ENCODE results near the gene HNRNPA1.

Gene HNRNPA1

GRCh38 chr12:54240129-54240528 is 40.4 kb upstream of the HNRNPA1 start:
- Histone ChIP-seq H3K9me3 (ENCODE audit: severe bottlenecking) (no peaks in the 10 kb centered on the region), H3K4me1 (ENCODE audit: insufficient read depth, poor library complexity, severe bottlenecking) (peaks cover 5% of the 10 kb centered on the region), H3K27ac (ENCODE audit: poor library complexity, severe bottlenecking) (no peak overlapping the region), H3K4me3 (ENCODE audit: severe bottlenecking) (no peak overlapping the region), H3K36me3 (ENCODE audit: low read depth) (peaks cover 80% of the 10 kb centered on the region), H3K27me3 (ENCODE audit: insufficient read depth, poor library complexity, severe bottlenecking) (no peaks in the 10 kb centered on the region)
- TF ChIP-seq, protein P1, sequence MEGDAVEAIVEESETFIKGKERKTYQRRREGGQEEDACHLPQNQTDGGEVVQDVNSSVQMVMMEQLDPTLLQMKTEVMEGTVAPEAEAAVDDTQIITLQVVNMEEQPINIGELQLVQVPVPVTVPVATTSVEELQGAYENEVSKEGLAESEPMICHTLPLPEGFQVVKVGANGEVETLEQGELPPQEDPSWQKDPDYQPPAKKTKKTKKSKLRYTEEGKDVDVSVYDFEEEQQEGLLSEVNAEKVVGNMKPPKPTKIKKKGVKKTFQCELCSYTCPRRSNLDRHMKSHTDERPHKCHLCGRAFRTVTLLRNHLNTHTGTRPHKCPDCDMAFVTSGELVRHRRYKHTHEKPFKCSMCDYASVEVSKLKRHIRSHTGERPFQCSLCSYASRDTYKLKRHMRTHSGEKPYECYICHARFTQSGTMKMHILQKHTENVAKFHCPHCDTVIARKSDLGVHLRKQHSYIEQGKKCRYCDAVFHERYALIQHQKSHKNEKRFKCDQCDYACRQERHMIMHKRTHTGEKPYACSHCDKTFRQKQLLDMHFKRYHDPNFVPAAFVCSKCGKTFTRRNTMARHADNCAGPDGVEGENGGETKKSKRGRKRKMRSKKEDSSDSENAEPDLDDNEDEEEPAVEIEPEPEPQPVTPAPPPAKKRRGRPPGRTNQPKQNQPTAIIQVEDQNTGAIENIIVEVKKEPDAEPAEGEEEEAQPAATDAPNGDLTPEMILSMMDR (IDR thresholded peaks at IDR 0.05; ENCODE audit: poor library complexity, severe bottlenecking): no peak
- DNase-seq (ENCODE audit: low spot score) (no peak), ATAC-seq (ENCODE audit: low read depth) (no peak)

DNA sequence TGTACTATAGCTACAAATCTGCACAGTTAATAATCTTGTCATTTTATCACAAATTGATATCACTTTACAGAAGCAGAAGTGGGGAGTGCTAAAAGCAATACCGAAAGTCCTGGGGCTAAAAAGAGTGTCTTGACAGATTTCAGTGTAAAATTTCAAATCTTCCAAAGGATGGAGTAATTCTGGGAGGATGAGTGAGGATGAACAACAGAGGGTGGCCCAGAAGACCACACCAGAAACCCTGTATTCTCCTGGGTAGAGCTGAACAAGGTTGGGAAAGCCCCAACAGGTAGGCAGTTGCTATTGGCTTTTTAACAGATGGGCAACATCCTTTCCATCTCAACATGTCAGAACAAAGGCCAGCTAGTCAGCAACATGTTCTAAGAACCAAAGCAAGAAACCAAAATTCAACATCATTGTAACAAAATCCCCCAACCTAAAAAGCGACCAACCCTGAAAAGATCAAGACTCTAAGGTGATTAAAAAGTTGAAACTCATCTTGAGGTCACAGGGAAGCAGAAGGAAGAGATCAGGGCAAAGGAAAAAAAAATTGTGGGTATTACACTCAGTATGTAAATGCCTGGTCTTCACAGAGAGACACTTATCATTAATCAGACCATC is 39.4 kb upstream of the HNRNPA1 start:
- no peak; the same call in 2 of the 3 replicates for ATAC-seq (ENCODE audit: low read depth)

GRCh38 chr12:54246011-54246641 is 34.4 kb upstream of the HNRNPA1 start:
- H3K27me3 ChIP-seq (ENCODE audit: insufficient read depth, poor library complexity, severe bottlenecking): no peaks in the 10 kb centered on the region
- no peak overlapping the region for H3K27ac ChIP-seq (ENCODE audit: poor library complexity, severe bottlenecking)
- peaks cover 5% of the 10 kb centered on the region for H3K4me1 ChIP-seq (ENCODE audit: insufficient read depth, poor library complexity, severe bottlenecking)
- peaks cover 95% of the 10 kb centered on the region for H3K36me3 ChIP-seq (ENCODE audit: low read depth)
- DNase-seq (ENCODE audit: low spot score) (no peak), ATAC-seq (ENCODE audit: low read depth) (no peak)
- TF ChIP-seq, protein P1 (IDR thresholded peaks at IDR 0.05; ENCODE audit: poor library complexity, severe bottlenecking): no peak
- no peaks in the 10 kb centered on the region for H3K9me3 ChIP-seq (ENCODE audit: severe bottlenecking)
- H3K4me3 ChIP-seq (ENCODE audit: severe bottlenecking): no peak overlapping the region

More for the DNA sequence above, 39.4 kb upstream of the HNRNPA1 start:
- TF ChIP-seq, protein P1 (IDR thresholded peaks at IDR 0.05; ENCODE audit: poor library complexity, severe bottlenecking): no peak
- no peaks in the 10 kb centered on the region for H3K27me3 ChIP-seq (ENCODE audit: insufficient read depth, poor library complexity, severe bottlenecking)
- H3K4me1 ChIP-seq (ENCODE audit: insufficient read depth, poor library complexity, severe bottlenecking): peaks cover 5% of the 10 kb centered on the region
- no peak overlapping the region for H3K27ac ChIP-seq (ENCODE audit: poor library complexity, severe bottlenecking)
- H3K4me3 ChIP-seq (ENCODE audit: severe bottlenecking): no peak overlapping the region
- H3K9me3 ChIP-seq (ENCODE audit: severe bottlenecking): no peaks in the 10 kb centered on the region
- H3K36me3 ChIP-seq (ENCODE audit: low read depth): peaks cover 84% of the 10 kb centered on the region
- no peak for DNase-seq (ENCODE audit: low spot score)

GRCh38 chr12:54249489-54249888 is 31.0 kb upstream of the HNRNPA1 start:
- ATAC-seq (ENCODE audit: low read depth): no peak
- no peaks in the 10 kb centered on the region for H3K27me3 ChIP-seq (ENCODE audit: insufficient read depth, poor library complexity, severe bottlenecking)
- peaks cover 91% of the 10 kb centered on the region for H3K36me3 ChIP-seq (ENCODE audit: low read depth)
- H3K27ac ChIP-seq (ENCODE audit: poor library complexity, severe bottlenecking): no peak overlapping the region
- H3K4me1 ChIP-seq (ENCODE audit: insufficient read depth, poor library complexity, severe bottlenecking): no peaks in the 10 kb centered on the region
- H3K9me3 ChIP-seq (ENCODE audit: severe bottlenecking): no peaks in the 10 kb centered on the region
- TF ChIP-seq, protein P1 (IDR thresholded peaks at IDR 0.05; ENCODE audit: poor library complexity, severe bottlenecking): no peak
- H3K4me3 ChIP-seq (ENCODE audit: severe bottlenecking): no peak overlapping the region
- DNase-seq (ENCODE audit: low spot score): no peak
